ENCODE data around the gene LPCAT3.

Gene LPCAT3

GRCh38 chr12:6935371-6936193, 82.7 kb downstream of the LPCAT3 start:
- DNase-seq, result no peak

GRCh38 chr12:6934110-6934509, 84.2 kb downstream of the LPCAT3 start:
- DNase-seq, result peak; percentile 42

- no peak for DNase-seq
Measured at GRCh38 chr12:6932766-6933165, 85.5 kb downstream of the LPCAT3 start.

DNA sequence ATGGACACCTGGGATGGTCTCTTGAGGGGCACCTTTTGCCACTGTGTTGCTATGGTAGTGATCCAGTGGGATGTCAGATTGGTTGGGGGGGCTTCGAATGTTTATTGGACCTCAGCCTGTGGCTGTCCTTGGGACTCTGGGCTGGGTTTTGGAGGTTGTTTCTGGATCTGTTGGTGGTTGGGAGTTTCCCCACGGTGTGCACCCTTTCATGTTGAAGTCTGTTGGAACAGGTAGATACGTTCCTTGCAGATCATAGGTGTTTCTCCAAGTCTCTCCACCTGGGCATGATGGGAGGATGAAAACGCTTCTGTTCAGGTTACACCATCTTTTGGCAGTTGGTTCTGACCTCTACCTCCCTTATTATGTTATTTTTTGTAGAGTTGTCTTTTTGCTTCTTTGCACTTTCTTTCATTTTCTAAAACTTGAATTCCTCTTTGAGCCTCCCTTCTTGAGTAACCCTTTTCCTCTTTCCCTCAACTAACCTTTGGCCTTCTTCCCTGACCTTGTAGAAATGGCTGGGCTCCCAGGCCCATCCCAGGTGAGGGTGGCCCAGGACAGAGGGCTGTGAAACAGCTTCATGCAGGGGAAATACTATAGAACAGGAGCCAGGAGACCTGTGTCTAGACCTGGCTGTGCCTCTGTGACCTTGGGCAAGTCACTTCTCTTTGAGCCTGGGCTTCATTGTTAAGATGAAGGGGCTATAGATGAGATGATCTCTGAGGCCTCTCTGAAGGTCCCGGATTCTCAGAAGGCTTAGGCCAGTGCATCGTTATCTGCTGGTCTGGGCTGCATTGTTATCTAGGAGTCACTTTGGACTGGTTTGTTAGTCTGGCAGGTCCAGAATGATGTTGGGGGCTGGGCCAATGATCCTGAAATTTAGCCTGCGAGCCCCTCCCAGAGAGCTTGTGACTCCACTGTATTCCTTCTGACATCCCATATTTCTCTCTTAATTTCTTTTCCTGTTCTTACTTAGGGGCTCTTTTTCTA, 88.5 kb downstream of the LPCAT3 start:
- DNase-seq, result no peak

- DNase-seq, result no peak
Measured at GRCh38 chr12:6928703-6929407, 89.4 kb downstream of the LPCAT3 start.

DNA sequence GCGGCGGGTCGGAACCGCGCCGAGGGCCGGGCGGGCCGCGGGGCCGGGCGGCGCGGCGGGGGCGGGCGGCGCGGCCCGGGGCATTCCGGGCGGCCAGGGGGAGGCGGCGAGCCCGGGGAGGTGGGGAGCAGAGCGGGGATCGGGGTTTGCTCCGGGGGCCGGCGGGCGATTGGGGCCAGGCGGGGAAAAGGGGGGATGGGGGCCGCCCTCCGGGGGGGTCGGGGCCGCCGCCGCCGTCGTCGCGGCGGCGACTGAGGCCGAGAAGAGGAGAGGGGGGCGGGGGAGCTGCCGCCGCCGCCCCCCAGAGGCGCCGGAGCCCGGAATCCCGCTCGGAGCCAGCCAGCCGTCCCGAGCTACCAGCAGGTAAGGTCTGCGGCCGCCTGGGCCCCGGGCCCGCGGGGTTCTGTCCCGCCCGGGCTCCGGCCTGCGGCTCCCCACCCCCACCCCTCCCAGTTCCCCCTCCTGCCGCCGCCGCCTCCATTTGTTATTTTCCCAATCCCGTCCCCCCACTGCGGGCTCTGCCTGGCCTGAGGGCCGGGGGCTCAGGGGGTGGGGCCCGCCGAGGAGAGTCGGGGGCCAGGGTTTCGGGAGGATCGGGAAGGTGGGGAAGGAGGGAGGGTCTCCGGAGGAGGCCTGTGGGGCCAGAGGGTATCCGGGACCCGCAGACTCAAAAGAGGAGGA, 90.1 kb downstream of the LPCAT3 start:
- no peak for DNase-seq

- DNase-seq, result peak; percentile 86
Measured at GRCh38 chr12:6927379-6928021, 90.8 kb downstream of the LPCAT3 start, which contains the start of gene ATN1. ATN1 (plus strand) TSS chr12:6927959; CDS start chr12:6934002, 6,043 bp downstream.
